ENCODE data around the gene SLC39A11. TPM values are rescaled to one million over a fixed set of nuclear protein-coding genes. Genes with fewer than 3 reads are reported as not detected.

The SLC39A11 gene
- polyA plus RNA-seq, 1 donor from 2014 or later = 8.0 TPM

DNA sequence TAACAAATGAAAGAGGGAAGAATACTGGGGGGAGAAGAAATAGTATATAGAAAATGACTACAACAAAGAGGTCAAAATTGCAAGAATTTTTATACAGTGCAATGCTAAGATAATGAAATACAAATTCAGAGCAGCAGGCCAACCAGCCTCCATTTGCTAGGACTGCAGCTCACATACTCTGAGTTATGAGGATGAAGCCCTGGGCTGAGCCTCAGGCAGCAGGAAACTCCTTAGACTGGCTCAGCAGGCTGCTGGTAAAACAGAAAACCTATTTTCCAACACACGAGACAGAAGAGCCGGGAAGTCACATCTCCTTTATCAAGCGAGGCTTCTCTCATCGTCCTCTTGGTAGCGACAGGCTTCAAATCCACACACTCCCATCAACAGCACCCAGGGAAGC lies 296.5 kb downstream of the SLC39A11 start:
- Histone ChIP-seq H3K27me3 (ENCODE audit: insufficient read depth, low read depth, low read length) (no peaks in the 10 kb centered on the region), H3K9me2 (ENCODE audit: insufficient read depth, low read length) (no peaks in the 10 kb centered on the region), H3K79me2 (replicated peaks; ENCODE audit: insufficient read depth, low read length) (no peaks in the 10 kb centered on the region), H3K9me3 (ENCODE audit: low read length) (no peaks in the 10 kb centered on the region), H3K27ac (ENCODE audit: low read length) (no peak overlapping the region), H3K9ac (ENCODE audit: low read length) (no peak overlapping the region), H4K20me1 (ENCODE audit: insufficient read depth) (no peaks in the 10 kb centered on the region), H2AFZ (ENCODE audit: low read depth, low read length) (no peak overlapping the region), H3K36me3 (ENCODE audit: insufficient read depth, low read length) (no peaks in the 10 kb centered on the region), H3K4me3 (ENCODE audit: low read length) (no peak overlapping the region), H3K4me2 (ENCODE audit: low read length) (no peak overlapping the region), H3F3A (ENCODE audit: insufficient read depth, low read length, poor library complexity, severe bottlenecking) (no peaks in the 10 kb centered on the region)
- TF ChIP-seq EZH2 (IDR thresholded peaks at IDR 0.05; ENCODE audit: borderline replicate concordance, insufficient read depth, low read length, poor library complexity, severe bottlenecking) = no peak
- TF ChIP-seq TAF1 (IDR thresholded peaks at IDR 0.05; ENCODE audit: low read depth) = no peak
- TF ChIP-seq, protein P1, sequence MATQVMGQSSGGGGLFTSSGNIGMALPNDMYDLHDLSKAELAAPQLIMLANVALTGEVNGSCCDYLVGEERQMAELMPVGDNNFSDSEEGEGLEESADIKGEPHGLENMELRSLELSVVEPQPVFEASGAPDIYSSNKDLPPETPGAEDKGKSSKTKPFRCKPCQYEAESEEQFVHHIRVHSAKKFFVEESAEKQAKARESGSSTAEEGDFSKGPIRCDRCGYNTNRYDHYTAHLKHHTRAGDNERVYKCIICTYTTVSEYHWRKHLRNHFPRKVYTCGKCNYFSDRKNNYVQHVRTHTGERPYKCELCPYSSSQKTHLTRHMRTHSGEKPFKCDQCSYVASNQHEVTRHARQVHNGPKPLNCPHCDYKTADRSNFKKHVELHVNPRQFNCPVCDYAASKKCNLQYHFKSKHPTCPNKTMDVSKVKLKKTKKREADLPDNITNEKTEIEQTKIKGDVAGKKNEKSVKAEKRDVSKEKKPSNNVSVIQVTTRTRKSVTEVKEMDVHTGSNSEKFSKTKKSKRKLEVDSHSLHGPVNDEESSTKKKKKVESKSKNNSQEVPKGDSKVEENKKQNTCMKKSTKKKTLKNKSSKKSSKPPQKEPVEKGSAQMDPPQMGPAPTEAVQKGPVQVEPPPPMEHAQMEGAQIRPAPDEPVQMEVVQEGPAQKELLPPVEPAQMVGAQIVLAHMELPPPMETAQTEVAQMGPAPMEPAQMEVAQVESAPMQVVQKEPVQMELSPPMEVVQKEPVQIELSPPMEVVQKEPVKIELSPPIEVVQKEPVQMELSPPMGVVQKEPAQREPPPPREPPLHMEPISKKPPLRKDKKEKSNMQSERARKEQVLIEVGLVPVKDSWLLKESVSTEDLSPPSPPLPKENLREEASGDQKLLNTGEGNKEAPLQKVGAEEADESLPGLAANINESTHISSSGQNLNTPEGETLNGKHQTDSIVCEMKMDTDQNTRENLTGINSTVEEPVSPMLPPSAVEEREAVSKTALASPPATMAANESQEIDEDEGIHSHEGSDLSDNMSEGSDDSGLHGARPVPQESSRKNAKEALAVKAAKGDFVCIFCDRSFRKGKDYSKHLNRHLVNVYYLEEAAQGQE (IDR thresholded peaks at IDR 0.05; ENCODE audit: borderline replicate concordance) = no peak
- no peak for TF ChIP-seq SMC3 (conservative IDR thresholded peaks at IDR 0.05; ENCODE audit: poor library complexity)
- TF ChIP-seq EP300 (conservative IDR thresholded peaks at IDR 0.05; ENCODE audit: poor library complexity, severe bottlenecking) = no peak
- no peak for TF ChIP-seq POLR2AphosphoS5 (IDR thresholded peaks at IDR 0.05)
- no peak for TF ChIP-seq RAD21 (conservative IDR thresholded peaks at IDR 0.05)
- TF ChIP-seq, protein P2, sequence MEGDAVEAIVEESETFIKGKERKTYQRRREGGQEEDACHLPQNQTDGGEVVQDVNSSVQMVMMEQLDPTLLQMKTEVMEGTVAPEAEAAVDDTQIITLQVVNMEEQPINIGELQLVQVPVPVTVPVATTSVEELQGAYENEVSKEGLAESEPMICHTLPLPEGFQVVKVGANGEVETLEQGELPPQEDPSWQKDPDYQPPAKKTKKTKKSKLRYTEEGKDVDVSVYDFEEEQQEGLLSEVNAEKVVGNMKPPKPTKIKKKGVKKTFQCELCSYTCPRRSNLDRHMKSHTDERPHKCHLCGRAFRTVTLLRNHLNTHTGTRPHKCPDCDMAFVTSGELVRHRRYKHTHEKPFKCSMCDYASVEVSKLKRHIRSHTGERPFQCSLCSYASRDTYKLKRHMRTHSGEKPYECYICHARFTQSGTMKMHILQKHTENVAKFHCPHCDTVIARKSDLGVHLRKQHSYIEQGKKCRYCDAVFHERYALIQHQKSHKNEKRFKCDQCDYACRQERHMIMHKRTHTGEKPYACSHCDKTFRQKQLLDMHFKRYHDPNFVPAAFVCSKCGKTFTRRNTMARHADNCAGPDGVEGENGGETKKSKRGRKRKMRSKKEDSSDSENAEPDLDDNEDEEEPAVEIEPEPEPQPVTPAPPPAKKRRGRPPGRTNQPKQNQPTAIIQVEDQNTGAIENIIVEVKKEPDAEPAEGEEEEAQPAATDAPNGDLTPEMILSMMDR (IDR thresholded peaks at IDR 0.05; ENCODE audit: poor library complexity, severe bottlenecking) = no peak
- TF ChIP-seq MXI1 (conservative IDR thresholded peaks at IDR 0.05; ENCODE audit: poor library complexity, severe bottlenecking) = no peak

DNA sequence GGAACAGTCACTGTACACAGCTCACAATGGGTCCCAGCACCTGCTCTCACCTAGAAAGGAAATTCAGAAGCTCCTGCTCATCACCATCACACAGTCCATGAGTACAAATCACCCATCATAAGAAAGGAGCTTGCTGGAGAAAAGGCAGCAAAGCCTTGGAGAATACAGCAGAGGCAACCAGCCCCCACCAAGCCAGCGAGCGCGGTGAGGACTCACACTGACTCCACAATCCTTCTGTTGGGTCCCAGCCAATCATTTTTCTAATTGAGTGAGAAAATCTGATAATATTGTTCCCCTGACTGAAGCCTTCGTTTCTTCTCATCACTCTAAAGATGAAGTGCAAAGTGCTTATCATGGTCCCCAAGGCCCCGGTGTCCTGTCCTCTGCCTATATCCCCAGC lies 298.3 kb downstream of the SLC39A11 start:
- Histone ChIP-seq H3K9me3 (ENCODE audit: low read length) (no peaks in the 10 kb centered on the region), H3K4me2 (ENCODE audit: low read length) (no peak overlapping the region), H4K20me1 (ENCODE audit: insufficient read depth) (no peaks in the 10 kb centered on the region), H3F3A (ENCODE audit: insufficient read depth, low read length, poor library complexity, severe bottlenecking) (no peaks in the 10 kb centered on the region), H3K27me3 (ENCODE audit: insufficient read depth, low read depth, low read length) (no peaks in the 10 kb centered on the region), H3K36me3 (ENCODE audit: insufficient read depth, low read length) (no peaks in the 10 kb centered on the region), H3K27ac (ENCODE audit: low read length) (no peak overlapping the region), H3K9me2 (ENCODE audit: insufficient read depth, low read length) (no peaks in the 10 kb centered on the region), H3K4me3 (ENCODE audit: low read length) (no peak overlapping the region), H3K9ac (ENCODE audit: low read length) (no peak overlapping the region), H3K79me2 (replicated peaks; ENCODE audit: insufficient read depth, low read length) (no peaks in the 10 kb centered on the region), H2AFZ (ENCODE audit: low read depth, low read length) (no peak overlapping the region)
- TF ChIP-seq SMC3 (conservative IDR thresholded peaks at IDR 0.05; ENCODE audit: poor library complexity) (no peak), RAD21 (conservative IDR thresholded peaks at IDR 0.05) (no peak), EP300 (conservative IDR thresholded peaks at IDR 0.05; ENCODE audit: poor library complexity, severe bottlenecking) (no peak), EZH2 (IDR thresholded peaks at IDR 0.05; ENCODE audit: borderline replicate concordance, insufficient read depth, low read length, poor library complexity, severe bottlenecking) (no peak)
- TF ChIP-seq, protein P2 (IDR thresholded peaks at IDR 0.05; ENCODE audit: poor library complexity, severe bottlenecking) = no peak
